HG02588 (cell line): ENCODE data around the gene ABCC6.

ENCODE experiments used
- ATAC-seq: cut with Tn5 transposase; IDR thresholded peaks from one replicate; pipeline ENCODE4 v1.9.1; 2021; ENCODE audit warnings: mild to moderate bottlenecking, moderate library complexity; ENCODE audit not compliant: unreplicated experiment

Gene ABCC6

DNA sequence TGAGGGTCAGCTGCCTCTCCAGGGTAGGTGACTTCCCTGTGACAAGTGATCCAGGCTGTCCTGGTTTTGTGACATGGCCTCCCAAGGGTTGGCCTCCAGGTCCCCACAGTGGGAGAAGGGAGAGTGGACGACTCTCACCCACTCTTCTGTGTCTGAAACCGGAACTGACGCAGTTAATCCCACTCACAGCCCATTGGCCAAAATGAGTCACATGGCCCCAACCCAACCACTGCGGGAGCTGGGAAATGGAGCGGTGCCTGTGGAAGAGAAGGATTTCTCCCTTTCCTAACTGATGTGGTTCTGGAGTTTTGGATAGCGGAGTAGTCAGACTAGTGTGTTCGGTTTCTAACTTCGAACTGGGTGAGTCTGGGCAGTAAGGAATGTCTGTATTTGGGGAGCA lies 79.4 kb downstream of the ABCC6 start:
- no peak for ATAC-seq

- ATAC-seq = no peak
Measured at GRCh38 chr16:16143038-16143763, 80.1 kb downstream of the ABCC6 start.

GRCh38 chr16:16141784-16142396 lies 81.4 kb downstream of the ABCC6 start:
- ATAC-seq = no peak

GRCh38 chr16:16141141-16141540 lies 82.2 kb downstream of the ABCC6 start:
- no peak for ATAC-seq

- no peak for ATAC-seq
Measured at GRCh38 chr16:16140537-16140936, 82.8 kb downstream of the ABCC6 start.

DNA sequence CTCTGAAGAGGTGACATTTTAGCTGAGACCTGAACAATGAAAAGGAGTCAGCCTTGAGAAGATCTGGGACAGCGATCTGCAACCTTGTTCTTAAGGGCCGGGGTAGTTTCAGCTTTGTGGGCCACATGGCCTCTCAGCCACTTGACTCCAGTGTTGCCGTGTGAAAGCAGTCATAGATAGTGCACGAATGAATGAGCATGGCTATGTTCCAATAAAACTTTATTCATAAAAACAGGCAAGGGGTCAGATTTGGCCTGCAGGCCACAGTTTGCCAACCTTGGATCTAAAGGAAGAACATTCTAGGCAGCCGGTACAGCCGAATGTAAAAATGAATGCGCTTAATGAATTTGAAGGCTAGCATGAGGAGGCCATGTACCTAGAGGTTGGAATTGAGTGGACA lies 83.5 kb downstream of the ABCC6 start:
- no peak for ATAC-seq

DNA sequence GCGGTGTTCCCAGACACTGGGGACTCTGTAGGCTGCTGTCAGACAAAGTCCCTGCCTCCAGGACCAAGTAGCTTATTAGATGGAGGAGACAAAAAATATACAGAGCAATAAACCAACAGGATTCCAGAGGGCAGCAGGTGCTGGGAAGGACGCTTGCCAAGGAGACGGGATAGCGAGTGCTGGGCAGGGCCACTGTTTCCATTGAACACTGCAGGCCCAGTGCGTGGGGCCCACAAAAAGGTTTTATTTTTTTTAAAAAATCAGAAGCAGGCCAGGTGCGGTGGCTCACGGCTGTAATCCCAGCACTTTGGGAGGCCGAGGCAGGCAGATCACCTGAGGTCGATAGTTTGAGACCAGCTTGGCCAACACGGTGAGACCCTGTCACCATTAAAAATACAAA lies 84.2 kb downstream of the ABCC6 start:
- ATAC-seq = no peak

DNA sequence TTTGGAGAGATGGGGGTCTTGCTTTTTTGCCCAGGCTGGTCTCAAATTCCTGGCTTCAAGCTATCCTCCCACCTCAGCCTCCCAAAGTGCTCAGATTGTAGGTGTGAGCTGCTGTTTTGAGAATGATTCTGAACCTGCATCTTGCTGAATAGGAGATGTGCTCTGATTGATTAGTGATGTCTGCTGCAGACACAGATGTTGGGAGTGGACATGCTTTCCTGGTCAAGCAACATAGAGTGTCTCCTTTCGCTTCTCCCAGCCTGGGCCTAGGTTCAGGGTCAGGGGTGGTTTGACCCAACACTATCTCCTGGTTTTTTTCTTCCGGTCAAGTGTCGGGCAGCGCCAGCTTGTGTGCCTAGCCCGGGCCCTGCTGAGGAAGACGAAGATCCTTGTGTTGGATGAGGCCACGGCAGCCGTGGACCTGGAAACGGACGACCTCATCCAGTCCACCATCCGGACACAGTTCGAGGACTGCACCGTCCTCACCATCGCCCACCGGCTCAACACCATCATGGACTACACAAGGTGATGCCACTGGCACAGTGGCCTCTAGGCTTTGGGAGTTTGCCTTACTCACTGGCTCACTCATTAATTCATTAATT lies 85.2 kb downstream of the ABCC6 start:
- ATAC-seq = no peak

DNA sequence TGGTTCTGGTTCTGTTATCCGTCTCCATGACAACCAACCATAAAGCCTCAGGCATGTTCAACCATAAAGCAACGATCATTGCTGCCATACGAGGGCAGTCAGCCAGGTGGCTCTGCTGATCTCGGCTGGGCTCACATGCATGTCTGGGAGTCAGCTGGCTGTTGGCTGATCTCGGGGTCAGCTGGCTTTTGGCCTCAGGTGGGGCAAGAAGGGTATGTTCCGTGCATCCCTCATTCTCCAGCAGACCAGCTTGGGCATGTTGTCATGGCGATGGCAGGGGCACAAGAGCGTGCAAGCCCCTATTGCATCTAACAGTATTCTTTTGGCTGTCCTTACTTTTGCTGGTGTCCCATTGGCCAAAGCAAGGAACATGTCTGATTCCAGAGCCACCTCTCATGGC lies 86.2 kb downstream of the ABCC6 start:
- no peak for ATAC-seq

GRCh38 chr16:16136588-16136987 lies 86.7 kb downstream of the ABCC6 start:
- ATAC-seq = no peak

GRCh38 chr16:16133943-16134604 lies 89.2 kb downstream of the ABCC6 start:
- ATAC-seq = no peak

- ATAC-seq = no peak
Measured at GRCh38 chr16:16131659-16132058, 91.6 kb downstream of the ABCC6 start.

- ATAC-seq = no peak
Measured at GRCh38 chr16:16131204-16131603, 92.1 kb downstream of the ABCC6 start.

DNA sequence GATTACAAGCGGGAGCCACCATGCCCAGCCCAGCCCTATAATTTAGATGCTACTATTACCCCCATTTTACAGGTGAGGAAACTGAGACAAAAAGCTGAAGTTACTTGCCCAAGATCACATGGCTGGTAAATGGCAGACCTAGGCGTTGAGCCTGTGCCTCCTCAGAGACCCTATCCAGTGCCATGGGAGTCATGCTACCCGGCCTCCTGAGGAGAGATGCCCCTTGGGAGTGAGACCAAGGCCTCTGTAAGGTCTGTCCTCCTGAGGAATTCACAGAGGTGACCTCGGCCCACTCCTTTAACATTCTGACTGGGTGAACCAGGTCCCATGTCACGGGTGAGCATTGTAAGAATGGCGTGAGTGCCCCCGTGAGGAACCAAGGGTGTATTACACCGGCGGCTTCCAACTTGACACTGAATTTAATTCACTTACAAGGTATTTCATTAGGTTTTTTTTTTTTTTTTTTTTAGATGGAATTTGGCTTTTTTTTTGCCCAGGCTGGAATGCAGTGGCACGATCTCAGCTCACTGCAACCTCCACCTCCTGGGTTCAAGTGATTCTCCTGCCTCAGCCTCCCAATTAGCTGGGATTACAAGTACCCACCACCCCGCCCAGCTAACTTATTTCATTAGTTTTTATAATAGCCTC lies 95.7 kb downstream of the ABCC6 start:
- no peak for ATAC-seq

DNA sequence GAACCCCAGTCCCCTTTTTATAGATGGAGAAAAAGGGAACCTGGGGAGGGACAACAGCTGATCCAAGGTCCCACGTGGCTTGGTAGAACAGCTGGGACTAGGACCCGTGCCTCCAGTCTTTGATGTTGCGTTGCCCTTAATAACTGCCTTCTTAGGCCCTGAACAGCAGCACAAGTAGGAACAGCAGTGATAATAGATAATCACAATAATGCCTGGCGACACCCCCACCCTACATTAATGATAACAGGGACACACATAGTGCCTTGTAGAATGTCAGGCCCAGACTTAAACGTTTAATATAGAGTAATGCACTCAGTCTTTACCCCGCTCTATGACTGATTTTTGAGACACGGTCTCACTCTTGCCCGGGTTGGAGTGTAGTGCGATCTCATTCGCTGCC lies 96.4 kb downstream of the ABCC6 start:
- ATAC-seq = no peak

GRCh38 chr16:16124974-16125373 lies 98.3 kb downstream of the ABCC6 start:
- ATAC-seq = no peak

GRCh38 chr16:16124438-16124837 lies 98.9 kb downstream of the ABCC6 start:
- no peak for ATAC-seq

DNA sequence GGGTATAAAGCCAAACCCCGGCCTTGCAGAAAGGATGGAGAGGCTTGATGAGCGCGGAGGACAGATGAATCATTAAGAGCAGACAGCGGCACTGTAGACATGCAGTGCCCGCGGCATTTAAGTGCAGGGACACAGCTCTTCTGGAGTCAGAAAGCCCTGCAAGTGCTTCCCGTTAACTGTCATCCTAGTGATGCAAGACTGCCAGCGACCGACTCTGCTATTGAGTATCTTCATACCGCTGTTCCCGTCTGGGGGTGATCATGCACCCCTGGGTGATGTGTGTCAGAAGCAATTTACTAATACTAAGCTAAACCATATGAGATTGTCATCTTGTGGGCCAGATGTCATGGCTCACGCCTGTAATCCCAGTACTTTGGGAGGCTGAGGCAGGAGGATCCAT lies 101.0 kb downstream of the ABCC6 start:
- no peak for ATAC-seq

DNA sequence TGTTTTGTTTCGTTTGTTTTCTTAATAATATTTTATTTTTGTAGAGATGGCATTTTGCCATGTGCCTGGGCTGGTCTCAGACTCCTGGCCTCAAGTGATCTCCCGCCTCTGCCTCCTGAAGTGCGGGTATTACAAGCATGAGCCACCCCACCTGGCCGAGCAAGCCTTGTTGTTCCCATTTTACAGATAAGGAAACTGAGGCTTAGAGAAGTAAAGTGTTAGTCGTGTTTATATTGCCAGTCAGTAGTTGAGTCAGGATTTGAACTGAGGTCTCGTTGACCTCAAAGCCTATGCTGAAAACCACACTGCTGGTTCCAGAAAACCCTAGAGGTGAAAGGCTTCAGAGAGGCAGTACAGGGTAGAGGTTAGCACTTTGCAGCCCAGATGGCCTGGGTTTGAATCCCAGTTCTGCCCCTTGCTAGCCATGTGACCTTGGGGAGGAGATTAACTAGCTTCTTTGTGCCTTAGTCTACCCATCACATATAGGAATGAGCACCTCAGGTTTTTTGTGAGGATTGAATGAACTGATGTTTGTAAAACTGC lies 102.0 kb downstream of the ABCC6 start:
- no peak for ATAC-seq

DNA sequence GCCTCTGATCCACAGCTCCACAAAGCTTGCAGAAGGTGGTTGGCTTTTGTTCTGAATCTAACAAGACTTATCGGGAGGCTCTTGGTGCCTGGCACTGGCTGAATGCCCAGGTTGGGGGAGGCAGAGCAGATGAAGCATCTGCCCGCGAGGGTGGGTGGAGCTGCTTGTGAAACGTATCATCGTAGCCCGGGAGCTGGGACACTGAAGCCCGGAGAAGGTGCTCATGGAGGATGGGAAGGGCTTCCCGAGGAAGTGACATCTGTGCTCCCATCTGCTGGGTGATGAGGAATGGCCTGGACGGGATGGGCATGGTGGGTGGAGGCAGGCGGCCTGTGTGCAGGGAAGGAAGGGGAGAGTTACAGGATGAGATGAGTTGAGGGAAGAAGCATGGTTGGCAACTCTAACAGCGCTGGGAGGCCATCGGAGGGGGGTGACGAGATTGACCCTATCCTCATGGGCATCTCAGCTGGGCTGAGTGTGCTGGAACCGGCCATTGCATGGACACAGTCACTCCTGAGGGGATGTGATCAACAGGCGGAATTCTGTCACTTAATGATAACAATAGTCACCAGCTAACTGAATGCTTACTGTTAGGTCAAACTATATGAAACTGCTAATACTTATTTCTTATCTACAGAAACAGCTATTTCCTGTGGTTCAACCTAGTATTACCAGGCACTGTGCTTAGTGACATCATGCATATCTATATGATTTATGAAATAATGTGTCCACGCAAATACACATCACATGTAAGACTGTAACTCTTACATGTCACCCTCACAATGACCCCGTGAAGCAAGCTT lies 102.7 kb downstream of the ABCC6 start:
- no peak for ATAC-seq
